Fibroblast of pulmonary artery (primary cell): Measurements from ENCODE around the gene GRIK3.

Source experiments
- DNase-seq: peaks from one replicate; pipeline ENCODE4 v3.0.0-alpha.2; 2010; ENCODE audit warnings: low read depth
- H3K4me3 ChIP-seq: replicated peaks from 2 replicates; pipeline ENCODE4 v1.5.1; 2011; ENCODE audit warnings: low read depth, mild to moderate bottlenecking, control low read depth, low read length, moderate library complexity
- CTCF ChIP-seq: IDR thresholded peaks from 2 replicates; pipeline ENCODE4 v1.5.1; 2011; ENCODE audit warnings: mild to moderate bottlenecking, control low read depth, low read length, inconsistent platforms; ENCODE audit errors: missing control alignments

The GRIK3 gene

DNA sequence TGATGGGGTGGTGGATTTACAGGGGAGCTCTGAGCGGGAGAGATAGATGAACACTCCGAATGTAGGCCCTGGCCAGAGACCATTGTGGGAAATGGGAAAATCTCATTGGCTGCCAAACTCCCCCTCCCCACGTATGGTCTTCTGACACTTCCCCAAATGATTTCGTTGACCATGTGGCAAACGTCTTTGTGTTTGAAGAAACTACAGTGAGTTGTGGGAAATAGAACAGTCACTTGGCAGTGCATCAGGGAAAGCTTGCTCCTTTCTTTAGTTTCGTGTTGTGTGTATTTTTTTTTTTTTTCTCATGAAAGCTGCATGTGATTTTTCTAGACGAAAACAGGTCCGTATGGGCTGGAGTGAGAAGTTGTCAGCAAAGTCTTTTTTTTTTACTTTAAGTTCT lies 25.0 kb upstream of the GRIK3 start:
- DNase-seq: no peak
- H3K4me3 ChIP-seq: no peak overlapping the region
- no peak for TF ChIP-seq CTCF

GRCh38 chr1:37058424-37058988 lies 24.2 kb upstream of the GRIK3 start:
- no peak overlapping the region for H3K4me3 ChIP-seq
- no peak for DNase-seq
- TF ChIP-seq CTCF: no peak

- no peak for DNase-seq
- no peak overlapping the region for H3K4me3 ChIP-seq
- no peak for TF ChIP-seq CTCF
Observed at GRCh38 chr1:37056325-37056724, 22.0 kb upstream of the GRIK3 start.

DNA sequence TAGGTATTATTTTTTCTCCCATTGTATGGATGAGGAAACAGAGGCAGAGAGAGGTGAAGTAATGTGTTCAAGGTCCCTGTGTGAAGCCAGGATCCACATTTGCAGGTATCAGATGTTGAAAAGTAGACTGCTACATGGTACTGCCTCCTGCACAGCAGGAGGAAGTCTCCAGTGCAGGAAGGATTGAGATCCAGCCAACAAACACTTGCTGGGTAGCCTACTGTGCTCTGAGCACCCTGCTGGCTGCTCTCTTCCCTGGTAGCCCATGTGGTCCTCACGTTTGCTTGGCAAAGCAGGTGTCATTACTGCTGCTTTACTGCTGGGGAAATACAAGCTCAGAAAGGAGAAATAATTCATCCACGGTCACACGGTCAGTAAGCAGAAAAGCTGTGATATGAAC lies 21.3 kb upstream of the GRIK3 start:
- TF ChIP-seq CTCF: no peak
- H3K4me3 ChIP-seq: no peak overlapping the region
- no peak for DNase-seq

DNA sequence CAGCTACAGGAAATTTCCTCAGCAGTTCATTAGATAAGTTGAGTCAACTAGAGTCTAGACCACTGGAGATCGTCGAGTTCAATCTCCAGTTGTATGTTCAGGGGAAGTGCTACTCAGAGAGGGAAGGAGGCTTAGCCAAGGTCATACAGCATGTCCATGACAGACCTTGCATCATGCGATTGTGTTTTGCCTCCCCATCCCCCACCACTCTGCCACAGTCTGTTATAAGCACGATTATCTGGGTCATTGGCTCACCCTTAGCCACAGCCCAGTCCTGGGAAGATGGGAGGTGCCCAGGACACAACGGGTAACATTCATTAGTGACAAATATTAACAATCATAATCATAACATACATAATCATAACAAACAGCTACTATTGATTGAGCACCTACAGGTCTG lies 18.9 kb upstream of the GRIK3 start:
- TF ChIP-seq CTCF: no peak
- no peak for DNase-seq
- no peak overlapping the region for H3K4me3 ChIP-seq

GRCh38 chr1:37052120-37052519 lies 17.8 kb upstream of the GRIK3 start:
- DNase-seq: no peak
- TF ChIP-seq CTCF: no peak
- no peak overlapping the region for H3K4me3 ChIP-seq

DNA sequence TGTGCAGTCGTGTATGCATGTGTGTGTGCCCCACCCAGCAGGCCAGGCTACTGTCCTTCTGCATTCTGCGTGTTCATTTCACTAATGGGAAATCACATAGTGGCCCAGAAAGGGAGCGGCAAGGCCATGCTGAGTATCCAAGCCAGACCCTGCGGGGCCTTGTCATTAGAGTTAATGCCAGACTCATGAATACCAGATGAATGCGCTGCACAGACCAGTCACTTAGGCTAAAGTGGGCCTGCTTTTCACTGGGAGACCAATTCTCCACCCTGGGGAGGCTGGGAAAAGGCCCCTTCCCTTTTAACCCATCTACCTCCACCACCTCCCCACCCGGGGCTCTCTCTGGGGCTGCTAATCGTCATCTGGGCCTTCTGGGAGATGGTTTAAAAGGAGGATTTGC lies 17.0 kb upstream of the GRIK3 start:
- no peak for TF ChIP-seq CTCF
- no peak overlapping the region for H3K4me3 ChIP-seq
- DNase-seq: no peak
